HCT116 (cell line): Measurements from ENCODE around the gene ACP2. TPM values are rescaled to one million over a fixed set of nuclear protein-coding genes. Genes with fewer than 3 reads are reported as not detected.
"Not testable (repeated sequence)": the region's sequence is repeated elsewhere in the genome, so short reads cannot be mapped to it uniquely, and the experiment has no call there.

Experiments used
- ATAC-seq: fragments of 200-7000 bp; cut with Tn5 transposase; 2 replicates; pipeline ENCODE4 v1.9.1; 2020; ENCODE audit warnings: mild to moderate bottlenecking, moderate library complexity
- BruUV-seq: library from RNA; stranded (reverse); fragments of 400-500 nt; replicated peaks from 2 replicates; lab custom pipeline; 2021; lab: Mats Ljungman, UMichigan
- CTCF ChIA-PET: fragments of 300-600 bp; sonication (Branson Sonifier 250); formaldehyde crosslinking; loops from one replicate; lab custom pipeline; 2021; ENCODE audit warnings: antibody characterized with exemption; lab: Charles Lee
- POLR2A ChIA-PET: fragments of 300-600, 350-600 bp; sonication (Branson Sonifier 250); formaldehyde crosslinking; loops from one replicate; lab custom pipeline; 2021; ENCODE audit warnings: antibody characterized with exemption; lab: Charles Lee
- RAD21 ChIA-PET, 2 experiments: fragments of 300-600 bp; sonication (Branson Sonifier 250); formaldehyde crosslinking; loops; one replicate each; lab custom pipeline; 2023; ENCODE audit warnings: low total read pairs in 2 of 2; ENCODE audit not compliant: uncharacterized antibody in 2 of 2, unreplicated experiment in 2 of 2, low non-redundant PET in 1 of 2; lab: Charles Lee
- DNase-seq: peaks from one replicate; pipeline ENCODE4 v3.0.0-alpha.2; 2010; ENCODE audit warnings: low read depth, low spot score
- H2AFZ ChIP-seq: fragments of 200-600 bp; shearing (Covaris generic), sonication (generic); 2 replicates; pipeline ENCODE4 v1.6.1; 2017; ENCODE audit warnings: low read depth, mixed run types, mixed read lengths, antibody characterized with exemption, low read length; ENCODE audit not compliant: poor library complexity, severe bottlenecking
- H3K27ac ChIP-seq: 2 replicates; pipeline ENCODE4 v1.5.1; 2012; ENCODE audit warnings: low read depth, low read length
- H3K27me3 ChIP-seq: fragments of 200-600 bp; sonication (generic); 2 replicates; pipeline ENCODE4 v1.6.1; 2016; ENCODE audit warnings: mixed run types, low read length, mixed read lengths; ENCODE audit not compliant: insufficient read depth
- H3K36me3 ChIP-seq, 2 experiments: fragments of 200-500 bp in 1 of 2; fragments of 200-600 bp in 1 of 2; sonication (Bioruptor generic) in 1 of 2; sonication (generic) in 1 of 2; 2 replicates each; pipeline versions ENCODE4 v1.5.1 to v1.6.1; 2014 to 2016; ENCODE audit warnings: low read length in 2 of 2, inconsistent platforms in 1 of 2, mixed read lengths in 1 of 2, mixed run types in 1 of 2; ENCODE audit not compliant: insufficient read depth in 2 of 2, control insufficient read depth in 1 of 2
- H3K4me1 ChIP-seq, 2 experiments: fragments of 200-600 bp in 1 of 2; sonication (generic) in 1 of 2; 2 replicates each; pipeline versions ENCODE4 v1.5.1 to v1.6.1; 2012 to 2017; ENCODE audit warnings: low read length in 2 of 2, inconsistent platforms in 1 of 2, mild to moderate bottlenecking in 1 of 2, mixed read lengths in 1 of 2, mixed run types in 1 of 2, moderate library complexity in 1 of 2; ENCODE audit not compliant: insufficient read depth in 2 of 2, control insufficient read depth in 1 of 2
- H3K4me2 ChIP-seq: fragments of 200-600 bp; sonication (generic); 2 replicates; pipeline ENCODE4 v1.6.1; 2017; ENCODE audit warnings: mixed run types, low read length, mixed read lengths
- H3K4me3 ChIP-seq, 2 experiments: fragments of 200-600 bp in 1 of 2; sonication (generic) in 1 of 2; replicated peaks in 1 of 2; 2 replicates each; pipeline ENCODE4 v1.5.1; 2011 to 2016; ENCODE audit warnings: low read length in 2 of 2, control low read depth in 1 of 2, low read depth in 1 of 2, mild to moderate bottlenecking in 1 of 2, mixed read lengths in 1 of 2, mixed run types in 1 of 2
- H3K79me2 ChIP-seq: fragments of 200-600 bp; sonication (generic); 2 replicates; pipeline ENCODE4 v1.6.1; 2017; ENCODE audit warnings: mild to moderate bottlenecking, mixed run types, low read length, moderate library complexity, mixed read lengths; ENCODE audit not compliant: insufficient read depth
- H3K9ac ChIP-seq: fragments of 200-600 bp; sonication (generic); 2 replicates; pipeline ENCODE4 v1.6.1; 2016; ENCODE audit warnings: low read length, mixed read lengths
- H3K9me2 ChIP-seq: fragments of 200-600 bp; sonication (generic), shearing (Covaris generic); 2 replicates; pipeline ENCODE4 v1.6.1; 2017; ENCODE audit warnings: mixed run types, mild to moderate bottlenecking, moderate library complexity; ENCODE audit not compliant: insufficient read depth
- H3K9me3 ChIP-seq, 2 experiments: fragments of 200-500 bp in 1 of 2; fragments of 200-600 bp in 1 of 2; sonication (Bioruptor generic) in 1 of 2; sonication (generic) in 1 of 2; 2 replicates each; pipeline ENCODE4 v1.6.1; 2014 to 2017; ENCODE audit warnings: low read length in 2 of 2, mixed read lengths in 2 of 2, inconsistent platforms in 1 of 2, low read depth in 1 of 2, mild to moderate bottlenecking in 1 of 2, mixed run types in 1 of 2, moderate library complexity in 1 of 2; ENCODE audit not compliant: control insufficient read depth in 1 of 2, insufficient read depth in 1 of 2
- H4K20me1 ChIP-seq: fragments of 200-600 bp; sonication (generic), shearing (Covaris generic); 2 replicates; pipeline ENCODE4 v1.6.1; 2017; ENCODE audit warnings: mixed run types, mild to moderate bottlenecking, moderate library complexity; ENCODE audit not compliant: insufficient read depth
- CBX3 ChIP-seq: IDR thresholded peaks from 2 replicates; pipeline ENCODE4 v1.6.1; 2012; ENCODE audit warnings: low read depth
- CEBPB ChIP-seq: IDR thresholded peaks from 2 replicates; pipeline ENCODE4 v1.6.1; 2012; ENCODE audit warnings: low read depth
- EGR1 ChIP-seq: IDR thresholded peaks from 2 replicates; pipeline ENCODE4 v1.6.1; 2012; ENCODE audit warnings: low read depth
- EZH2 ChIP-seq: fragments of 200-600 bp; sonication (generic); IDR thresholded peaks from 2 replicates; pipeline ENCODE4 v1.6.1; 2017; ENCODE audit warnings: antibody characterized with exemption, mixed run types
- FOSL1 ChIP-seq: IDR thresholded peaks from 2 replicates; pipeline ENCODE4 v1.6.1; 2012; ENCODE audit warnings: low read depth
- JUND ChIP-seq: IDR thresholded peaks from 2 replicates; pipeline ENCODE4 v1.6.1; 2012
- POLR2A ChIP-seq: IDR thresholded peaks from 2 replicates; pipeline ENCODE4 v1.7.0; 2011; ENCODE audit warnings: borderline replicate concordance; ENCODE audit not compliant: insufficient read depth, insufficient read length; ENCODE audit errors: extremely low read depth
- POLR2AphosphoS5 ChIP-seq: IDR thresholded peaks from 2 replicates; pipeline ENCODE4 v1.6.1; 2011; ENCODE audit warnings: mild to moderate bottlenecking, low read depth, low read length, moderate library complexity
- RAD21 ChIP-seq: IDR thresholded peaks from 2 replicates; pipeline ENCODE4 v1.6.1; 2012; ENCODE audit warnings: low read depth, mild to moderate bottlenecking
- SIN3A ChIP-seq: IDR thresholded peaks from 2 replicates; pipeline ENCODE4 v1.6.1; 2012; ENCODE audit warnings: low read depth
- SP1 ChIP-seq: IDR thresholded peaks from 2 replicates; pipeline ENCODE4 v1.6.1; 2012; ENCODE audit warnings: low read depth
- TCF7L2 ChIP-seq: IDR thresholded peaks from 2 replicates; pipeline ENCODE4 v1.7.0; 2011; ENCODE audit warnings: borderline replicate concordance, inconsistent platforms; ENCODE audit not compliant: insufficient read depth, insufficient read length; ENCODE audit errors: extremely low read depth
- YY1 ChIP-seq: IDR thresholded peaks from 2 replicates; pipeline ENCODE4 v1.6.1; 2011; ENCODE audit warnings: low read length, low read depth, moderate library complexity, mild to moderate bottlenecking; ENCODE audit not compliant: insufficient replicate concordance; ENCODE audit errors: extremely low read depth
- ZFX ChIP-seq: fragments of 450-650 bp; IDR thresholded peaks from 2 replicates; pipeline ENCODE4 v1.6.1; 2017
- ZNF274 ChIP-seq: fragments of 200-500 bp; sonication (Bioruptor generic); IDR thresholded peaks from 2 replicates; pipeline ENCODE4 v1.6.1; 2014; ENCODE audit warnings: mild to moderate bottlenecking, low read depth, low read length, inconsistent platforms
- intact Hi-C: fragments of 100-400 bp; cut with micrococcal nuclease; formaldehyde crosslinking; loops from 2 replicates; pipeline ENCODE4 v1.10.0; 2022
- total RNA-seq: library from RNA; stranded (reverse); gene quantifications from one replicate; pipeline ENCODE4 v1.2.1, GENCODE V29; 2021; ENCODE audit not compliant: unreplicated experiment
- TF ChIP-seq, protein P1 (sequence below): IDR thresholded peaks from 2 replicates; pipeline ENCODE4 v1.6.1; 2012
- TF ChIP-seq, protein P2 (sequence below): IDR thresholded peaks from 2 replicates; pipeline ENCODE4 v1.6.1; 2012; ENCODE audit warnings: low read depth

ACP2 gene
- total RNA-seq, 1 experiment from 2014 or later: 21.5 TPM

DNA sequence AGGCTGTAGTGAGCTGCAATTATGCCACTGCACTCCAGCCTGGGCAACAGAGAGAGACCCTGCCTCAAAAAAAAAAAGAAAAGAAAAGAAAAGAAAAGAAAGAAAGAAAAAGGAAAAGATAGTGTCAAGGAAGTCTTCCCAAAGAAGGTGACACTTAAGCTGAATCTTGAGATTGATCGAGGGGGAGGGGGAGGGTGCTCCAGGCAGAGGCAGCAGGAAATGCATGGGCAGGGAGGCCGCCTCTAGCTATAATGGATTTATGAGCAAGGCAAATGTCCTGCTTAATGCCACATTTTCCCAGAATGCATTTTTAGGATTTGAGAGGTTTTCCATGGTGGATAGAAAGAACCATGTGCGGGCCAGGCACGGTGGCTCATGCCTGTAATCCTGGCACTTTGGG lies 47.6 kb downstream of the ACP2 start:
- ChIA-PET CTCF (no interaction called here), POLR2A (no interaction called here), RAD21 (no interaction called here)
- Histone ChIP-seq H3K27ac (no peak overlapping the region), H3K9ac (no peak overlapping the region), H3K9me3 (no peaks in the 10 kb centered on the region), H3K9me2 (no peaks in the 10 kb centered on the region), H4K20me1 (no peaks in the 10 kb centered on the region), H3K4me1 (peaks cover 0 to 6% of the 10 kb centered on the region in 2 experiments; a peak in 2 of 4 replicates), H3K27me3 (no peaks in the 10 kb centered on the region), H3K79me2 (no peaks in the 10 kb centered on the region), H3K36me3 (no peaks in the 10 kb centered on the region), H3K4me3 (no peak overlapping the region), H3K4me2 (no peak overlapping the region), H2AFZ (no peak overlapping the region)
- no peak for ATAC-seq
- BruUV-seq: no TSS peak
- no peak for DNase-seq
- intact Hi-C loops: no loop called here
- TF ChIP-seq CEBPB (no peak), FOSL1 (no peak), ZFX (no peak), ZNF274 (no peak), POLR2AphosphoS5 (no peak), EGR1 (no peak), CBX3 (no peak), SP1 (no peak), EZH2 (no peak), POLR2A (no peak), TCF7L2 (no peak), YY1 (no peak), RAD21 (no peak), JUND (no peak), SIN3A (no peak)
- TF ChIP-seq, protein P1, sequence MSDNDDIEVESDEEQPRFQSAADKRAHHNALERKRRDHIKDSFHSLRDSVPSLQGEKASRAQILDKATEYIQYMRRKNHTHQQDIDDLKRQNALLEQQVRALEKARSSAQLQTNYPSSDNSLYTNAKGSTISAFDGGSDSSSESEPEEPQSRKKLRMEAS: no peak
- TF ChIP-seq, protein P2, sequence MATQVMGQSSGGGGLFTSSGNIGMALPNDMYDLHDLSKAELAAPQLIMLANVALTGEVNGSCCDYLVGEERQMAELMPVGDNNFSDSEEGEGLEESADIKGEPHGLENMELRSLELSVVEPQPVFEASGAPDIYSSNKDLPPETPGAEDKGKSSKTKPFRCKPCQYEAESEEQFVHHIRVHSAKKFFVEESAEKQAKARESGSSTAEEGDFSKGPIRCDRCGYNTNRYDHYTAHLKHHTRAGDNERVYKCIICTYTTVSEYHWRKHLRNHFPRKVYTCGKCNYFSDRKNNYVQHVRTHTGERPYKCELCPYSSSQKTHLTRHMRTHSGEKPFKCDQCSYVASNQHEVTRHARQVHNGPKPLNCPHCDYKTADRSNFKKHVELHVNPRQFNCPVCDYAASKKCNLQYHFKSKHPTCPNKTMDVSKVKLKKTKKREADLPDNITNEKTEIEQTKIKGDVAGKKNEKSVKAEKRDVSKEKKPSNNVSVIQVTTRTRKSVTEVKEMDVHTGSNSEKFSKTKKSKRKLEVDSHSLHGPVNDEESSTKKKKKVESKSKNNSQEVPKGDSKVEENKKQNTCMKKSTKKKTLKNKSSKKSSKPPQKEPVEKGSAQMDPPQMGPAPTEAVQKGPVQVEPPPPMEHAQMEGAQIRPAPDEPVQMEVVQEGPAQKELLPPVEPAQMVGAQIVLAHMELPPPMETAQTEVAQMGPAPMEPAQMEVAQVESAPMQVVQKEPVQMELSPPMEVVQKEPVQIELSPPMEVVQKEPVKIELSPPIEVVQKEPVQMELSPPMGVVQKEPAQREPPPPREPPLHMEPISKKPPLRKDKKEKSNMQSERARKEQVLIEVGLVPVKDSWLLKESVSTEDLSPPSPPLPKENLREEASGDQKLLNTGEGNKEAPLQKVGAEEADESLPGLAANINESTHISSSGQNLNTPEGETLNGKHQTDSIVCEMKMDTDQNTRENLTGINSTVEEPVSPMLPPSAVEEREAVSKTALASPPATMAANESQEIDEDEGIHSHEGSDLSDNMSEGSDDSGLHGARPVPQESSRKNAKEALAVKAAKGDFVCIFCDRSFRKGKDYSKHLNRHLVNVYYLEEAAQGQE: no peak

DNA sequence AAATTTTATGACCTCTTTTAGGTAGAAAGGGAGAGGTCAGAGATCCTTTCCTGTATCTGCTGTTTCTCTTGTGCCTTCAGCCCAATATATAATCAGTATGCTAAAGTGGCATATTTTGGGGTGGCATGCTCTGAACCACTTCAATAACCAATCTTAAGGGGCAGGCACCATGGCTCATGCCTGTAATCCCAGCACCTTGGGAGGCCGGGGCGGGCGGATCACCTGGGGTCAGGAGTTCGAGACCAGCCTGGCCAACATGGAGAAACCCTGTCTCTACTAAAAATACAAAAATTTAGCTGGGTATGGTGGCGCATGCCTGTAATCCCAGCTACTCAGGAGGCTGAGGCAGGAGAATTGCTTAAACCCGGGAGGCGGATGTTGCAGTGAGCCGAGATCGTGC lies 50.5 kb downstream of the ACP2 start:
- H3K9me2 ChIP-seq, H3K4me2 ChIP-seq, H3K4me3 ChIP-seq, BruUV-seq, DNase-seq, H3K36me3 ChIP-seq, CTCF ChIA-PET, H3K79me2 ChIP-seq, H3K9me3 ChIP-seq, H4K20me1 ChIP-seq, H3K27me3 ChIP-seq, intact Hi-C loops, H2AFZ ChIP-seq, ATAC-seq, H3K9ac ChIP-seq, RAD21 ChIA-PET, H3K27ac ChIP-seq: not testable (repeated sequence)
- peaks cover 6 to 13% of the 10 kb centered on the region in 2 experiments; a peak in 2 of 4 replicates for H3K4me1 ChIP-seq
- POLR2A ChIA-PET: interaction anchor here (1.1 kb wide), 1 partner anchor 13 kb away, joined by 3 read pairs; no protein-coding TSS in a partner anchor
